ENCODE measurements around the gene PRKCH. TPM values are rescaled to one million over a fixed set of nuclear protein-coding genes. Genes with fewer than 3 reads are reported as not detected.

PRKCH gene
- total and polyA plus RNA-seq, 9 of the 15 experiments (the other 6 are each of a cell fraction or from before 2014, with no cell fraction given): 0.61 to 4.4 (median 4.0) TPM

DNA sequence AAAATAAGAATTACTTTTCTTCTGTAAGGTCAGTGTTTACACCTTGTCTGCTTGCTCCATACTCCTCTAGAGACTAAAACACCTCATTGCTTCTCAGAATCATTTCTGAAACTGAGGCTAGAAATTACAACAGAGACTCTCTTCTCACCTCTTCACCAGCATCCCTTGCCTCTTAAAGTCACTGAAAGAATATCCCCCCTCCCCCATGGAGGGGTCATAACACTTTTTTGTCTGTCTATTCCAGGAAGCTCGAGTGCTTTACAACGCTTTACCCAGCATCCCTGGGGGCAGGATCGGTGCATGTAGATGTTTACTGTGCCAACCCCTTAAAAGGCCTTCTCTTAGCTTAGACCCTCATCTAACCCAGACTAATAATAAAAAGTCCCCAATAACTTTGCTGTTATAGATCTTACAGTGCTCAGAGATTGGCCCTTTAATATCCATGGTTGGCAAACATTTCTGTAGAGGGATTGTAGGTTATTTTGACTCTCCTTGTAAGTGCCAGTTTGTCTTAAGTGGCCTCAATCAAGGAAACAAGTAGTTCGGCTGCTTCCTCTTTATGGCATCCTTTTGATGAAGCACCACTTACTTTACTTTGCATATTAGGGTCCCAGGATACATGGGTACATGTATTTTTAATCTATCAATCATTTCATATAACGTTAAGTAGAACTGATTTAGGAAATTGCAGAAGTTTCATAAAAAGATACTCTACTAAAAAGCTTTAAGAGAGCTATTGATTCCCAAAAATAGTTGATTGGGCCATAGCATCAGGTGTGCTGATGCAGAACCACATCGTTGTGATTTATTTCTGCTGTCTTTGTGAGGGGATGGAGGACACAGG is 29.3 kb downstream of the PRKCH start:
- in situ Hi-C loops (cut with MboI) (no loop called here), intact Hi-C loops (cut with micrococcal nuclease) (no loop called here)
- Histone ChIP-seq H3K9ac (ENCODE audit: insufficient read depth in 1 of 2, low read depth in 2 of 2, low read length in 2 of 2) (no peak overlapping the region), H3K27ac (ENCODE audit: extremely low read depth, low read depth, low read length) (no peak overlapping the region), H3K4me1 (replicated peaks in 1 of 2; ENCODE audit: control insufficient read depth in 2 of 2, insufficient read depth in 2 of 2, low read length in 2 of 2) (peaks cover 0 to 8% of the 10 kb centered on the region in 2 experiments; a peak in 2 of 5 replicates), H3K9me3 (replicated peaks; ENCODE audit: control insufficient read depth, insufficient read depth, low read depth, low read length) (no peaks in the 10 kb centered on the region), H3K79me2 (ENCODE audit: control insufficient read depth, insufficient read depth, low read length) (no peaks in the 10 kb centered on the region; the same call in 2 of the 3 replicates), H3K27me3 (ENCODE audit: control insufficient read depth in 2 of 2, insufficient read depth in 2 of 2, low read length in 2 of 2) (no peaks in the 10 kb centered on the region), H4K20me1 (replicated peaks; ENCODE audit: control insufficient read depth, insufficient read depth, low read length) (no peaks in the 10 kb centered on the region), H3K4me2 (ENCODE audit: insufficient read depth, low read length) (no peak overlapping the region), H3K9me1 (ENCODE audit: control insufficient read depth, insufficient read depth, low read length) (no peaks in the 10 kb centered on the region), H3K36me3 (ENCODE audit: control insufficient read depth, insufficient read depth, low read length) (no peaks in the 10 kb centered on the region), H3K4me3 (no peak overlapping the region), H2AFZ (ENCODE audit: low read depth, low read length) (no peak overlapping the region)
- TF ChIP-seq, protein P1, sequence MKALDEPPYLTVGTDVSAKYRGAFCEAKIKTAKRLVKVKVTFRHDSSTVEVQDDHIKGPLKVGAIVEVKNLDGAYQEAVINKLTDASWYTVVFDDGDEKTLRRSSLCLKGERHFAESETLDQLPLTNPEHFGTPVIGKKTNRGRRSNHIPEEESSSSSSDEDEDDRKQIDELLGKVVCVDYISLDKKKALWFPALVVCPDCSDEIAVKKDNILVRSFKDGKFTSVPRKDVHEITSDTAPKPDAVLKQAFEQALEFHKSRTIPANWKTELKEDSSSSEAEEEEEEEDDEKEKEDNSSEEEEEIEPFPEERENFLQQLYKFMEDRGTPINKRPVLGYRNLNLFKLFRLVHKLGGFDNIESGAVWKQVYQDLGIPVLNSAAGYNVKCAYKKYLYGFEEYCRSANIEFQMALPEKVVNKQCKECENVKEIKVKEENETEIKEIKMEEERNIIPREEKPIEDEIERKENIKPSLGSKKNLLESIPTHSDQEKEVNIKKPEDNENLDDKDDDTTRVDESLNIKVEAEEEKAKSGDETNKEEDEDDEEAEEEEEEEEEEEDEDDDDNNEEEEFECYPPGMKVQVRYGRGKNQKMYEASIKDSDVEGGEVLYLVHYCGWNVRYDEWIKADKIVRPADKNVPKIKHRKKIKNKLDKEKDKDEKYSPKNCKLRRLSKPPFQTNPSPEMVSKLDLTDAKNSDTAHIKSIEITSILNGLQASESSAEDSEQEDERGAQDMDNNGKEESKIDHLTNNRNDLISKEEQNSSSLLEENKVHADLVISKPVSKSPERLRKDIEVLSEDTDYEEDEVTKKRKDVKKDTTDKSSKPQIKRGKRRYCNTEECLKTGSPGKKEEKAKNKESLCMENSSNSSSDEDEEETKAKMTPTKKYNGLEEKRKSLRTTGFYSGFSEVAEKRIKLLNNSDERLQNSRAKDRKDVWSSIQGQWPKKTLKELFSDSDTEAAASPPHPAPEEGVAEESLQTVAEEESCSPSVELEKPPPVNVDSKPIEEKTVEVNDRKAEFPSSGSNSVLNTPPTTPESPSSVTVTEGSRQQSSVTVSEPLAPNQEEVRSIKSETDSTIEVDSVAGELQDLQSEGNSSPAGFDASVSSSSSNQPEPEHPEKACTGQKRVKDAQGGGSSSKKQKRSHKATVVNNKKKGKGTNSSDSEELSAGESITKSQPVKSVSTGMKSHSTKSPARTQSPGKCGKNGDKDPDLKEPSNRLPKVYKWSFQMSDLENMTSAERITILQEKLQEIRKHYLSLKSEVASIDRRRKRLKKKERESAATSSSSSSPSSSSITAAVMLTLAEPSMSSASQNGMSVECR (CRISPR knock-in tag; IDR thresholded peaks at IDR 0.05): no peak
- TF ChIP-seq PHTF2 (CRISPR knock-in tag; IDR thresholded peaks at IDR 0.05) (no peak), ZNF174 (CRISPR knock-in tag; IDR thresholded peaks at IDR 0.05) (no peak), SMAD4 (CRISPR knock-in tag; conservative IDR thresholded peaks at IDR 0.05) (no peak)
- no peak for DNase-seq (ENCODE audit: extremely low read depth in 1 of 4, low spot score in 3 of 4)
- POLR2A ChIA-PET: interaction anchor here (0.7 kb wide), 1 partner anchor 11 kb away, joined by 3 read pairs; no protein-coding TSS in a partner anchor
- FAIRE-seq: no peak
- CTCF ChIA-PET (ENCODE audit: low intra/inter-chr PET ratio): no interaction called here
- BruUV-seq (replicated peaks): no TSS peak
- ATAC-seq: no peak
- 30% methylated on average over 6 of the region's 6 CpGs for WGBS (ENCODE audit: insufficient coverage, low coverage, missing lambda C conversion rate)
